ENCODE results near the gene RPS6KB2.

The RPS6KB2 gene
- long read RNA-seq, transcript RPS6KB2-201 (15 exons, 1,733 nt), result major isoform, 131 of 163 reads
- long read RNA-seq, partial matches to known transcripts, result 1 of 163 reads
- long read RNA-seq, other reads (novel, unspliced or antisense), result 31 of 163 reads

GRCh38 chr11:67428052-67429001, at the start of gene RPS6KB2:
Gene RPS6KB2, plus strand, starts transcription at chr11:67428494. Its CDS starts 52 bp downstream, at chr11:67428546.
- TF ChIP-seq SPI1 (IDR thresholded peaks at IDR 0.05; ENCODE audit: borderline replicate concordance, low read depth) (peak; percentile 32; the same call in 1 of the 2 replicates), GABPA (IDR thresholded peaks at IDR 0.05; ENCODE audit: low read depth) (peak; percentile 8; the same call in 1 of the 2 replicates), POLR2AphosphoS5 (IDR thresholded peaks at IDR 0.05; ENCODE audit: low read depth) (peak; percentile 57; the same call in 1 of the 2 replicates), REST (IDR thresholded peaks at IDR 0.05; ENCODE audit: insufficient replicate concordance, low read depth) (no peak), CTCF (IDR thresholded peaks at IDR 0.05; ENCODE audit: insufficient read depth, low read length) (no peak)
- DNase-seq (ENCODE audit: low read depth in 1 of 2, low spot score in 1 of 2), result peak; percentile 95 to 98
- H3K4me3 ChIP-seq (replicated peaks; ENCODE audit: insufficient read depth, low read length), result peak within 1 kb of the TSS; percentile 84
- H3K27ac ChIP-seq (replicated peaks), result peak within 1 kb of the TSS; percentile 74
- H3K27me3 ChIP-seq (ENCODE audit: insufficient read depth, poor library complexity, severe bottlenecking), result no peaks in the 10 kb centered on the region

- no peak for DNase-seq (ENCODE audit: low read depth in 1 of 2, low spot score in 1 of 2)
- H3K27ac ChIP-seq (replicated peaks), result peak overlapping the region; percentile 26; the same call in 1 of the 2 replicates
- no peaks in the 10 kb centered on the region for H3K27me3 ChIP-seq (ENCODE audit: insufficient read depth, poor library complexity, severe bottlenecking)
- no peak overlapping the region for H3K4me3 ChIP-seq (replicated peaks; ENCODE audit: insufficient read depth, low read length)
- TF ChIP-seq SPI1 (IDR thresholded peaks at IDR 0.05; ENCODE audit: borderline replicate concordance, low read depth) (no peak), POLR2AphosphoS5 (IDR thresholded peaks at IDR 0.05; ENCODE audit: low read depth) (no peak), CTCF (IDR thresholded peaks at IDR 0.05; ENCODE audit: insufficient read depth, low read length) (no peak), REST (IDR thresholded peaks at IDR 0.05; ENCODE audit: insufficient replicate concordance, low read depth) (no peak), GABPA (IDR thresholded peaks at IDR 0.05; ENCODE audit: low read depth) (no peak)
Measured at GRCh38 chr11:67378544-67378943, 49.8 kb upstream of the RPS6KB2 start.

GRCh38 chr11:67379061-67380058, 48.9 kb upstream of the RPS6KB2 start:
- H3K4me3 ChIP-seq (replicated peaks; ENCODE audit: insufficient read depth, low read length), result no peak overlapping the region
- TF ChIP-seq POLR2AphosphoS5 (IDR thresholded peaks at IDR 0.05; ENCODE audit: low read depth), result no peak
- TF ChIP-seq REST (IDR thresholded peaks at IDR 0.05; ENCODE audit: insufficient replicate concordance, low read depth), result no peak
- TF ChIP-seq GABPA (IDR thresholded peaks at IDR 0.05; ENCODE audit: low read depth), result no peak
- TF ChIP-seq CTCF (IDR thresholded peaks at IDR 0.05; ENCODE audit: insufficient read depth, low read length), result no peak
- no peak for TF ChIP-seq SPI1 (IDR thresholded peaks at IDR 0.05; ENCODE audit: borderline replicate concordance, low read depth)
- peak overlapping the region; percentile 26 for H3K27ac ChIP-seq (replicated peaks)
- peak in 1 of 2 experiments; percentile 28 for DNase-seq (ENCODE audit: low read depth in 1 of 2, low spot score in 1 of 2)
- no peaks in the 10 kb centered on the region for H3K27me3 ChIP-seq (ENCODE audit: insufficient read depth, poor library complexity, severe bottlenecking)

Data from HL-60 (cell line).